ENCODE data around the gene NMT1.

NMT1 gene

DNA sequence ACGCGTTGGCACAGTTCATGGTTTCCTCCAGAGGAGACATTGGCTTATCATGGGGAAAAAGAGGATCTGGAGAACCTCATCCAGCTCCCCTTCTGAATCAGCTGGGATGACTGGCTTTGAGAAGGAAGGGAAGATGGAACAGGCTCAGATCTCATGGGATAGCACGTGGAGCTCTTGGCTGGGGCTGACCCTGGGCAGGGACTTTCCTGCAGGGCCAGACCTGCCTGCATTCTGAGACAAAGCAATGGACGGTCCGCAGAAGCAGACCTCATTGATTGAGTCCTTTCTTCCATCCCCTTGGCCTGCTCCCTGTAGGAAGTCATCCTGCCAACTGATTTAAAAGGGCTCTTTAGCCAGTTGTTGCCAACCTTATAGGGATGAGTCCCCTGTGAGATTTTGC lies 45.0 kb downstream of the NMT1 start:
- no peak for DNase-seq

DNA sequence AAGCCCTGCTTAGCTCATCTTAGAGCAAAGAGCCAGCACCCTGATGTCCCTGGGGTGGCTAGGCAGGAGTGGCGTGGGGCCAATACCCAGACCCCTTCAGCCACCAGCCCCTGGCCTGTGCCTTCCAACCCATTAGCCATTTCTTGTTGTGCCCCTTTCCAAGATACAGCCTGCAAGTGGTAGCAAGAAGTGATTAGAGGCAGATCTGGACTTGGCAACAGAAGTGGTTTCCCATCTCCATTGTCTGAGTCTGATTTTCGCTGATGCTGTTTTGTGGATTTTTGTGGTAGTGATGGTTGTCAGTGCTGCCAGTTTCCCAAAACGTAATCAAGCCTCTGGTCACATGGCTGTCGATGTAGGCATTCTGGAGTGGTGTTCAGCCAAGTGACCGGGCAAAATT lies 45.5 kb downstream of the NMT1 start:
- DNase-seq = no peak

DNA sequence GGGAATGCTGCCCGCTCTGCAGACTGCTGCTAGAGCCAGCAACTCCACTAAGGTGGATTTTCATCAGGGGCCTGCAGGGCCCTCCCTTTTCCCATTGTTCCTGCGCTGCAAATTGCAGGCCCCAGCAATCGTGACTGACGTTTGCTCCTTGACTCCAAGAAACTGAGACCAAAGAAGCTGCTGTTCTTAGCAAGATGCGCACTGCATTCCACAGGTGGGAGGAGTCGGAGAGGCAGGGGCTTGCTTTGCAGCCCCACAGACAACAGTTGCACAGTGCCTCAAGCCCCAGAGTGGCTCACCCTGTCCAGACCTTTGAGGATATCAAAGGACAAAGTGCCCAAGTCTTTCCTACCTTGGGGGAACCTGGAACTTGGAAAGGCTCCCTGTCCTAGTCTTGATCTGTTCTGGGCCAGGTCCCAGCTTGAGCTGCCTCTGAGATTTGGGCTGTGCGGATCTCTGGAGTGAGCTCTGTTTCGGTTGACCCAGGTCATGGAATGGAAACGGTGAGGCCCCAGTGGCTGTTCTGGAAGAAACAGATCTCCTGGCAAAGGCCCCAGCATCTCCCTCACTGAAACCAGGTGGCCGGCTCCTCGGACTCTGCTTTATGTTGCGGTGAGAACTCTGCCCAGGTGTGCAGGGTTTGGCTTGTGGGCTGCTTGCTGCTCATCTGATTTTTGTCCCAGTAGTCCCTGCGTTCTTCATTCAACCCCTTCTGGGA lies 46.3 kb downstream of the NMT1 start:
- DNase-seq = no peak

DNA sequence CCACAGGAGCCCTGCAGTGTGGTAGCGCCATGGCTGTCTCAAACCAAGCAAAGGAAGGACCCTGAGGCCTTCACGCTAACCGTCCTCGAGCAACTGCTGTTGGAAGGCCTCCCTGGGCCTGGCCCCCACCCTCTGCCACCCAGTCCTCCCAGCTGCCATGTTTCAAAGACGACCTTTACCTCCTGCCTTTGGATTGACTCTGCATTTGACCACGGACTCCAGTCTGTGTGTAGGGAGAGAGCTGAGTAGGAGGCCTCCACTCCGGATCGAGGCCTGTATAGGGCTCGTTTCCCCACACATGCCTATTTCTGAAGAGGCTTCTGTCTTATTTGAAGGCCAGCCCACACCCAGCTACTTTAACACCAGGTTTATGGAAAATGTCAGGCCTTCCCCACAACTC lies 46.9 kb downstream of the NMT1 start:
- DNase-seq = no peak

DNA sequence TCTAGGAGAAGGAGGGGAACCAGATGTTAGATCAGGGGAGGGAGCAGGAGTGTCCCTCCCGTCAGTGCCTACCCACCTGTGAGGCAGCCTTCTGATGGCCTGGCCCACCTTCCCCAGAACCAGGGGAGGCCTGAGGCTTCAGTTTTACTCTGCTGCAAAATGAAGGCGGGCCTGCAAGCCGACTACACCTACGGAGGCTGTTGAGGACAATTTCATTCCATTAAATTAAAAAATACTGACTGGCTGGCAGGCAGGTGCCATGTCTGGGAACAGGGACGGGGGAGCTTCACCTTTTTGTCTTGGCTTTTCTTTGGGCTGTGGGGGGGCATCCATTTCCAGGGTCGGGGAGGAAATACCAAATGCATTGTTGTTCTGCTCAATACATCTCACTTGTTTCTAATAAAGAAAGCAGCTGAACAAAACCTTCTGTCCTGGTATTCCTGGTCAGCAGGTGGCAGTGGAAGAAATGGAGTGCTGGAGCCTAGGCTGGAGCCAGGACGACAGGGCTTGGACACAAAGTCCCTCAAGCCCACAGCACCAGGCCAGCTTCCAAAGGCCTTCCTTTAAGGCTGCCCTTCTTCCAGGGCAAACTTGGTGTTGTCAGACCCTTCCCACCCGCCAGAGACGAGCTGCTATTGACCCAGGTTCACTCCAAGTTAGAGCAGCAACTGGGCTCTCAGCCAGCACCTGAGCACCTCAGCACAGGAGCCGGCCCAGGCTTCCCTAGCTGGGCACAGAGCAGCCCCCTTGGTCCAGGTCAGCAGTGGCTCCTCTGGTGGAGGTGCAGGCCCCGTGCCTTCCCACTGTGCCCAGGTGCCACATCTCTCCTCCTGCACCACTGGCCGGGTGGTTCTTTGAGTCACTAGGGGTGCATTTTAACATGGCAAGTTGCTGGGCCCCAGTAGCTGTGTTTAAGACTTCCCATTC lies 47.7 kb downstream of the NMT1 start:
- DNase-seq = no peak

DNA sequence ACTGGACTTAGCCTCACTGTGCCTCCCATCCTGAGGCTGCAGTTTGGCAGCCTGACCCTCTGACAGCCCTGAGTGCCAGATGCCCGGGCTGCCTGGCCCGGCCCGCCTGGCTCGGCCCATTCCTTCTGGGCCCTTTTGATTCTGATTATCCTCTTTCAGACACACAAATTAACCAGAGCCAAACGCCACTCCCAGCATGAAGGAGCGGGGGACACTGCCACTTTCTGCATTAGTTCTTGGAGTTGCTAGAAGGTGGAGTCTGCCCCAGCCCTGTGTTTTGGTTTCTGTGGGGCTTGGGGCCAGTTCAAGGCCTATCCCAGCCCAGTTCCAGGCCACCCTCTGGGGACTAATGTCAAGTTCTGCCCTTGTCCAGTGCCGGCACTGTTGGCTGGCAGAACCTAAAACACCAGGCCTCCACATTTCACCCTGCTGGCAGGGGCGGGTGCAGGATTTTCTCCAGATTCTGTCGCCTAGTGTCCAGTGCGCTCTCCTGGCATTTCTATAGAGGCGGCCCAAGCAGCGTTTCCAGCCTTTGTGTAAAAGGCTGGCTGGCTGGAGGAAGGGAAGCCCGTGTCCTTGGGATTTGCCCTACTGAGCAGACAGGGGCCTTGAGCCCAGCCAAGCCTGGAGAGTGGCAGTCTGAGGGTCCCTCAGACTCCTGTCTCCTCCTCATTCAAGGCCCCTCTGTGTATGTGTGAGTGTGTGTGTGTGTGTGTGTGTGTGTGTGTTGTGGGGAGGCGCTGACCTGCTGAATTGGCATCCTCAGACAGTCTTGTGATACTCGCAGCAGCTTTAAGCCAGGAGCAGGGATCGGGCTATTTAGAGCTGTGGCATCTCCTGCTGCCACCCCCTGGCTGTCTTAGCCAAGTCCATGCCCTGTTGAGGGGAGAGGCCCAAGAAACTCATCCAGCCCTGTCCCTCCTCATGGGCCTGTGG lies 49.8 kb downstream of the NMT1 start:
- no peak for DNase-seq

DNA sequence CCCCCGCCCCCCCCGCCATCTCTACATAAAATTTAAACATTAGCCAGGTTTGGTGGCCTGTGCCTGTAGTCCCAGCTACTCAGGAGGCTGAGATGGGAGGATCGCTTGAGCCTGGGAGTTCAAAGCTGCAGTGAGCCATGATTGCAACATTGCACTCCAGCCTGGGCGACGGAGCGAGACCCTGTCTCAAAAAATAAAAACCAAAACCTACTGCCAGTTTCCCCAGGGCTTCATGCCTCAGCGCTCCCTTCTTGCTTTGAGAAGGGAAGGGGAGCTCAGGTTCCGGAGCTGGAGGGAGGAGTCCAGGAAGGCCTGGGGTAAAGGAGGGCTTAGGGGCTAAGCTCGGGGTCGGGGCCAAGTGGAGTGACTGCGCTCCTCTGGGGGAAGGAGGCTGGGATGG lies 50.7 kb downstream of the NMT1 start:
- DNase-seq = no peak

DNA sequence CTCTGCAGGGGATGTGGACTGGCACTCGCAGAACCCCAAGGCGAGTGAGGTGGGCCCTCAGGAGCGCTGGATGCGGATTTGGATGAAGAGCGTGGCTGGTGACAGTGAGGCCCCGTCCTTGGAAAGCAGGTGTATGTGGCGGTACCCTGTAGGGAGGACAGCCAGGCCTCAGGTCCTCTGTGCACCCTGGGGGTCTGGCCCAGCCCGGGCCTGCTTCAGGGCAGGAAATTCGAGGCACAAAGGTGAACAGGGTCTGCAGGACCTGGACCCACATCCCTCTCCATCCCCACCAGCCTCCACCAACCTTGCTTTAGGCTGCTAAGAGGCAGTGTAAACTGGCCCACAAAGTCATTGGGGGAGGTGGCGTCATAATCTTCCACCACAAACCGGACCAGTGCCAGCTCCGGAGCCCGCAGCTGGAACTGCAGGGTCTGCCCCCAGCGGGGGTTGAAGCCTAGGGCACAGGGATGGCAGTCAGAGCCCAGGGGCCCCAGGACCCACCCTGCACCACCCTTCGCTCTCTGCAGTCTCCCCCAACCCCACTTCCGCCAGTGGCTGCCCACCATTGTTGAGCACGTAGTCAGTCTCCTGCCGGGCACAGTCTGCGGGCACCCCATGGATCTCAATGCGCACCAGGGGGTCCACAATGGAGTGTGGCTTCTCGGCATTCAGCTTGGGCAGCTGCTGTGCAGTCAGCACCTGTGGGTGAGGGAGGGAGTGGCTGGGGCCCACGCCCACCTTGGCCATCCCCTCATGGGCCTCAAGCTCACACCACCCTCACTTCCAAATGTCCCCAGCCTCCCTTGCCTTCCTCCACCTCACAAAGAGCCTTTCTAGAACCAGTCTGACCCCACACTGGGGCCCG lies 51.7 kb downstream of the NMT1 start:
- no peak for DNase-seq

DNA sequence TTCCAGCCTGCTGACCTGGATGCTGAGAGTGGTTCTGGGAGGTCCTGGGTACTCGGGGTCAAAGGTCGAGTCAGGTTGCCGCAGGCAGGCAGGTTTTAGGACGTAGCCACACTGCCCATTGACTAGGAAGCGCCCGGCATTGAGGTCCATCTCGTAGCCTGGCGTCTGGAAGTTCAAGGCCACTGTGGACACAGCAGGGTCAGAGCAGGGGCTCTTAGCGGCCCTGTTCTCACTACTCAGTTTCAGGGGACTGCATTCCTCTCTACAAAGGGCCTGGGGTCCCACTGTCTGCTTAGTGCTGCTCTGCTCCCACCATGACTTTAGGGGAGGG lies 52.3 kb downstream of the NMT1 start:
- DNase-seq = no peak

DNA sequence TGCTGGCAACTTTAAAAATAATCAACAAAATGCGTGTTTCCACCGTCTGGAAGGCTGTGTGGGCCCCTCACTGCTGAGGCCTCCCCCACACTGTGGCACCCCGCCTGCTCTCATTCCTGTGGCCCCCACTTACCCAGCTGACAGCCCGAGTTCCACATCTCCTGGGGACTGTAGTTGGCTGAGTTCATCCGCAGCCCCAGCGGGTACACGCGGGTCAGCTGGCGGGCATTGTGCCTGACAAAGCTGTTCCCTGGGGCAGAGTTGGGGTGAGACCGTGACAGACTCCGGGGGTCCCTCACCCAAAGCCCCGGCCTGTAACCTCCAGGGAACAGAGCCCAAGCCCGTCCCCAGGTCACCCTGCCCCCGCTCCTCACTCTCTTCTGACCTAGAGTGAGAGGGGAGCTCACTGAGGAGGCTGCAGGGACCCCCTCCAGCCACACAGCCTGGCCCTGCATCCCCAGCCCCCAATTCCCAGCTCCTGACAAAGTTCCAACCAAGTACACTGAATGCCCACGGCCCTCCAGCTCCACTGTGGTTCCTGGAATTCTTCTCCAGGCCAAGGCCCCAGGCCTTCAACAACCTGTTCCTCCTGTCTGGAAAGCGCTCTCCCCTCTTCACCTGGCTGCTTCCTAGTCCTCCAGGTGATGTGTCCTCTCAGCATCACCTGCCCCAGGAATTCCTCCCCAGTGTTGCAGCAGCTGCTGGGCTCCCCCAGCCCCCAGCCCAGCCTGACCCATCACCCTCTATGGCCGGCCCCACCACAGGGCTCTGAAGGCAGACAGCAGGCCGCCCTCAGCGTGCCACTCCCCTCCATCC lies 53.2 kb downstream of the NMT1 start:
- no peak for DNase-seq

DNA sequence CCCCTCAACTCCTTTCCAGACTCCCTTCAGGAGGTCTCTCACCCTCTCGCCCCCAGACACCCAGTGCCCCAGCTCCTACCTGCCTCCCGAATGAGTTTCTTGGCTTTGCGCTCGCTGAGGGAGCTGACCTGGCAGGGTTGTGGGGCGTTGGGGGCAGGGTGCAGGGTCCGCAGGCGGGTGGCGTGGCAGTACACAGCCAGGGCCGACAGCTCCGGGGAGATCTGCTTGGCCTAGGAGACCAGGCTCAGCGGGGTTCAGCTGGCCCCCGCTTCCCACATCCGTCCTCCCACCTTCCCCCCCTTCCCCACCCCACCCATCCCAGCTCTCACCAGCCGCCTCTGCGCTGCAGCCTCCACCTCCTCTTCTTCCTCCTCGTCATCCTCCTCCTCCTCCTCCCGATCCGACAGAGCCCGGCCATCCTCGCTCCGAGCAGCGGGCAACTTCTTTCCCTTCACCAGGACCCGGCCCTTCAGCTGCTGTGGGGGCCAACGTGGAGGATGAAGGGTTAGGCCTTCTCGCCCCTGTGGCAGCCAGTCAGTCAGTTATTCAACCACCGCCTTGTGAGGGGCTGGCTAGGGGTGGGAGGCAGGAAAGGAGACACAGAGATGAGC lies 54.0 kb downstream of the NMT1 start:
- no peak for DNase-seq

DNA sequence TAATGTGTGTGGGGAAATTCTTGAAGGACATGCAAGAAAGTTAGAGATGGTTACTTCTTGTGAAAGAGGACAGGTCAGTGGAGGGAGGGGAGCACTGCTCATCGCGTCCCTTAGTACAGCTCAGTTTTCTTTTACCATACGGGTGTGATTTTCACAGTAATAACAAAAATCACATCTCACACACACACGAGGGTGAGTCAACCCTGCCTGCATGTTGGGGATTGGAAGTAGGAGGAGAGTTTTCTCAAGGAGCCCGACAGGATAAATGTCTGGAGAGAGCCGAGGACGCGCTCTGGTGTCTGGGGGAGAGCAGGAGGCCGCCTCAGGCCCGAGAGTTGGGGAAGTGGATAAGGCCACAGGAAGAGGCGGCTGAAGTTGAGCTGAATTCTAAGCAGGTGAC lies 54.8 kb downstream of the NMT1 start:
- no peak for DNase-seq

DNA sequence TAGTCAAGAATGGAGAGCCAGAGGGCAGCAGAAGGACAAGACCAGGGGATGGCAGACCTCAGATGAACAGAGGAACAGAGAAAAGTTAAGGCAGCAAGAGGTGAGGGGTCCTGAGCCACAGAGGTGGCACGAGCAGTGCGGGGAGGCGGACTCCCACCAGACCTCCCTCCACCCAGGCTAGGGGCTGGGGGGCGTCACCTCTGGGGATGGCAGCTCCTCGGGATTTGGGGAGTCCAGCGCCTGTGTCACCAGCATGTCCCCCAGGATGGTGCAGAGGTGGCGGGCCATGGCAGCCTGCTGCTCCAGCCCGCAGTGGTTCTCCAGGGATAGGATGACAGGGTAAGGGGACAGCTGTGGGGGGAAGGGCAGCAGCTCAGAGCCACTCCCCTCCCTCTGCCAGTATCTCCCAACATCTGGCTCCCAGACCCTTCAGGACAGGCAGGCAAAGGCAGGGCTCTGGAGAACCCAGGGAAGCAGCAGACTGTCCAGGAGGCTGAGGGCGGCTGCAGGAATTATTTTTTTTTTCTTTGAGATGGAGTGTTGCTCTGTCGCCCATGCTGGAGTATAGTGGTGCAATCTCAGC lies 55.4 kb downstream of the NMT1 start:
- no peak for DNase-seq

DNA sequence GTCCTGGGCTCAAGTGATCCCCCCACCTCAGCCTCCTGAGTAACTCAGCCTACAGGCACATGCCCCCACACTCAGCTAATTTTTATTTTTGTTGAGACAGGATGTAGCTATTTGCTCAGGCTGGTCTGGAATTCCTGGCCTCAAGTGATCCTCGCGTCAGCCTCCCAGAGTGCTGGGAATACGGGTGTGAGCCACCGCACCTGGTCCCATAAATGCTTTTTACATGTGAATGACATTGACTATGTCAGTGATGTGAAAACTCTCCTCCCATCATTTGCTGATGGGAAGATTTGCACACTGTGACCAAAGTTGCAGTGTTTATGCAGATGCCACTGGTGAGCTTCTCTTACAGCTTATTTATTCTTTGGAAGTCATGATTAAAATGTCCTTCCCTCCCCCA lies 56.2 kb downstream of the NMT1 start:
- DNase-seq = no peak

DNA sequence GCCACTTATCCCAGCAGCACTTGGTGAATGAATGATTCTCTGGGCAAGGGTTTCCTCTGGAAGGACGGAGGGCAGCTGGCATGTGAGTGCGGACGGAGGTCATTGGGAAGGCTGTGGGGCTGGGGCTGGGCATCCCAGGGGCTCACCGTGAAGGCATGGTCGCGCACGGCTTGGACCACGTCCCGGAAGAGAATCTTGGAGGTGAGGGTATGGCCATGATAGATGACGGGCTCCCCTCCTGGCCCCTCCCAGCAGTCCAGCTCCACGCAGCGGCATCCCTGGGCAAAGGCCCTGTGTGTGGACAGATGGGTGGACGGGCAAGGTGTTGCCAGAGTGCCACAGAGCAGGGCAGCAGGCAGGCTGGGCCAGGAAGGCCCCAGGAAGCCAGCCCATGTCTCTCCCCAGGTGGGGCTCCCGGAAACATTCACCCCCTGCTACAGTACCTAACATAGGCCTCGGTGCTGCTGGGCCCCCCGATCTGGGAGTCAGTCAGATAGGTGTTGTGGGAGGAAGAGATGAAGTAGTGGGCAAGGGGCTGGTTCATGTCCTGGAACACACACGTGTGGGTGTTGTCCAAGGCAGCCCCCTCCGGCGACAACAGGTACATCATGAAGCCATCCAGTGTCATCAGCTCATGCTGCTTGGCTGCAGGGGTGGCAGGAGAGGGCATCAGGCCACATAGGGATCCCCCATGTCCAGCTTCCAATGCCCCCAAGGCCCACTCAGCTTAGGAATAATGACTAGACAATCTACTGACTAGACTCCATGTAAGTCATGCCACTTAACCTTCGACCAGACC lies 56.9 kb downstream of the NMT1 start:
- DNase-seq = no peak

DNA sequence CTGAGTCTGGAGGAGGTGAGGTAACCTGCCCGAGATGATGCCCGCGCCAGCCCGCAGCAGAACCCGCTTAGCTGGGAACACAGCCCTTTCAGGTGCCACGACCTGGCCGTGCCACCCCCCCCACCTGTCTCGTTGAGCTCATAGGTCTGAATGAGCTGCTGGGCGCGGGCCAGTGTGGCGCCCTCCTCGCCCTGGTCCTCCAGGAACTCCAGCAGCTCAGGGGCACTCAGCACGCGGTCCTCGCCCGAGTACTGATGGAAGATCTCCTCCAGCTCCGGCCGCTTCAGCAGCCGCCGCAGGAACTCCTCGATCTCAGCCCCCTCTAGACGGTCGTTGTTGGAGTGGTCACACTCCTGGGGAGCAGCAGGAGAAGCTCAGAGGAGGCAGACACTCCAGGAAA lies 57.6 kb downstream of the NMT1 start:
- DNase-seq = no peak

DNA sequence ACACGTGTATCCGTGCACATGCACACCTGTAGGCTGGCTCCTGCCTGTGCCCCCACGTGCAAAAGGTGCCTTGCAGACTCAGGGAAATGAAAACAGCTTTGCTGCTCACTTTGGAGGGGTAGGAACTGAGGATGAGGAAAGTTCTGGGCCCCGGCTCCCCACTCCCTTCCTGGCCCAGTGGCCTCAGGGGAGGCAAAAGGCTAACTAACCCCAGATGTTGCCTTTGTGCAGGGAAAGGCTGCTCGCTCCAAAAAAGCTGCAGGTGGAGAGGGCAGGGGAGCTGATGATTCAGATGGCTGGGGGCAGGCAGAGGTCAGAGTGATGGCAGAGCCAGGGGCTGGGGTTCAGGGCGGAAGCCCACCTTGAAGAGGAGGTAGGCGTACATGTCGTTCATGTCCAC lies 58.8 kb downstream of the NMT1 start:
- DNase-seq = no peak

DNA sequence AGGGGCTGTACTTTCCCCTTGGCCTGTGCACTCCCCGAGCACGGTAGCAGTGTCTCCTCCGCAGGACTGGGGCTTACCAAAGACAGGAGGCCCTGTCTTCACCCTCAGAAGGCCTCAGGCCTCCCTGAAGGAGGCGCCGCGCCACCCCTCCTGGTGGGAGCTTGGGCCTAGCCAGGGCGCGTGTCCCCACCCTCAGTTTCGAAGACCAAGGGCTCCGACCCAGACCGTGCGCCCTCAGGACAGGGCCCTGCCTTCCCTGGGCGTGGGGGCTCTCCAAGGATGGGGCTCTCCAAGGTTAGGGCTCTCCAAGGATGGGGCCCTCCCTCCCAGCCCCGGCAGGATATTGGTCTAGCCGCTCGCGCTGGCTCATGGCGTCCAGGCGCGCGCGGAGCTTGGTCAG lies 59.4 kb downstream of the NMT1 start:
- no peak for DNase-seq

DNA sequence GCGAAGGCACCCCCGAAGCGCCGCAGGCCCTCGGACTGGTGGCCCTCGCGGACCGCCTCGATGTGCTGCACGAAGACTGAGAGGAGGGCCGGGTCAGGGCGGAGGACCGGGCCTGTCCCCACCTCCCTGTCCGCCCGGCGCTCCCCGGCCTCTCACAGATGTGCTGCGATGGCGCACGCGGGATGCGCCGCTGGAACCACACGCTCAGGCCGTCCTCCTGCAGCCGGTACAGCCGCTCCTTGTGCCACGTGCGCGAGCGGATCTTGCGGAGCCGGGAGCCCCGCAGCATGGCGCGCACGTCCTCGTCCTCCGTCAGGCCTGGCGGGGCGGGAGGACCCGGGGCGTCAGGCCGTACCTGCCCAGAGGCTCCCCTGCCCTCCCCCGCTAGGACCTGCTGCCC lies 59.9 kb downstream of the NMT1 start:
- no peak for DNase-seq

All from stimulated activated CD4-positive, alpha-beta T cell treated with anti-CD3 and anti-CD28 coated beads, Interleukin-12 subunit alpha, Interleukin-12 subunit beta, amount 100 ng/mL, for 4 hours (primary cell).